ENCODE results near the gene TALDO1.
"Not testable (repeated sequence)": the region's sequence is repeated elsewhere in the genome, so short reads cannot be mapped to it uniquely, and the experiment has no call there.

The TALDO1 gene

DNA sequence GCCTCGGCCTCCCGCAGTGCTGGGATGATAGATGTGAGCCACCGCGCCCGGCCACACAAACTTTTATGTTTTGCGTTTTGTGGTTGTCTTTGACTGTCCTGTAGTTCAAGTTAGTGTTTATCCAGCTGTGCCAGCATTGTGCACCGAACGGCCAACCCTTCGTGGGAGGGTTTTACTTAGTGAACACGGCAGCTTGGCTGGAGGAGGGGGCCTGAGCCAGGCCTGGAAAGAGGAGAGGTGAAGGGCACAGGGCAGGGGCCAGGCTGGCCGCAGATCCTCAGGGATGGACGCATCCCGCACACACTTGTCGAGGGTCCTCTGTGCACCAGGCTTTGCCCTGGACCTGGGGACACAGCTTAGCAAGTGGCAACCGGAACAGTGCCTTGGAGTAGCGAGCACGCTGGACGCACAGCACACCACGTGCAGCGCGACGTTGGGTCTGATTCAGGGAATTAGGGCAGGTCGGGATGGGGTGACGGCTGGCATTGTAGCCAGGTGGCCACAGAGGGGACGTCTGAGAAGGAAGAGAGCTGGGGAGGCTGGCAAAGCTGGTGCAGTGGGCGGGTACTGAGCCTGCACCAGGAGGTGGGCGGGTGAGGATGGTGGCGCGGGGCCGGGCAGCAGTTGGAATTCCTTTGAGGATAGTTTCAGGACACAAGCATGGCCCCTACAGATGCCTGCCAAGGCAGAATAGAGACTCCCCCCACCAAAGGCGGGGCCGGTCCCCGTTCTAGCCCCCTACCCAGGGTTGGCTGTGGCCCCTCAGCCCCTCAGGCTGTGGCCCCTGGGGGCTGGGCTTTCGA lies 27.8 kb upstream of the TALDO1 start:
- DNase-seq = no peak

DNA sequence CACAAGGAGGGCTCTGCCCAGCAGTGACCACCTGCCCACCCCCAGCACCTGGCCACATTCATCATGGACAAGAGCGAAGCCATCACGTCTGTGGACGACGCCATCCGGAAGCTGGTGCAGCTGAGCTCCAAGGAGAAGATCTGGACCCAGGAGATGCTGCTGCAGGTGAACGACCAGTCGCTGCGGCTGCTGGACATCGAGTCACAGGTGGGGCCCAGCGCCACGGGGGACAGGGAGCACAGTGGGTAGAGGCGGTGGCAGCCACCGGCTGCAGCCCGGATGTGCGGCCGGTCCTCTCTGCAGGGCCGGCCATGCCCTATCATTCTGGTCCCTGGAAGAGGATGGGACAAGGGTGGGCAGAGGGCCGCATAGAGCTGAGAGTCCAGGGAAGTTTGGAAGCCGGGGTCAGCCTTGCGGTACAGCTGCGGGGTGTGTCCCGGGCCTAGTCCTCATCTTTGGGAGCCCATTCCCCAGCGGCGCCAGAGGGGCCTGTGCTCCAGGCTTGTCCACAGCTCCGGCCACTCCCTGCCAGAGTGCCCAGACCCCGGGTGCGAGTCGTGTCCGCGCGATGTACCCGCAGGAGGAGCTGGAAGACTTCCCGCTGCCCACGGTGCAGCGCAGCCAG lies 27.1 kb upstream of the TALDO1 start:
- no peak for DNase-seq

DNA sequence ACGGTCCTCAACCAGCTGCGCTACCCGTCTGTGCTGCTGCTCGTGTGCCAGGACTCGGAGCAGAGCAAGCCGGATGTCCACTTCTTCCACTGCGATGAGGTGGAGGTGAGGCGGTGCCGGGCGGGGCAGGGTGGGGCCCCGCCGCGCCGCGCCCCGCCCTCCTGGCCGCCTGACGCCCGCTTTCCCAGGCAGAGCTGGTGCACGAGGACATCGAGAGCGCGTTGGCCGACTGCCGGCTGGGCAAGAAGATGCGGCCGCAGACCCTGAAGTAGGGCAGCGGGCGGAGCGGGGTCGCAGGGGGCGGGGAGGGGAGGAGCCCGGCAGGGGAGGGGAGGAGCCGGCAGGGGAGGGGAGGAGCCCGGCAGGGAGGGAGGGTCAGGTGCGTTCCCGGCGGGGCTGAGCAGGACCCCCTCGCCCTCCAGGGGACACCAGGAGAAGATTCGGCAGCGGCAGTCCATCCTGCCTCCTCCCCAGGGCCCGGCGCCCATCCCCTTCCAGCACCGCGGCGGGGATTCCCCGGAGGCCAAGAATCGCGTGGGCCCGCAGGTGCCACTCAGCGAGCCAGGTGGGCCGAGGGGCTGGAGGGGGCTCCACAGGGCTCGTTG lies 26.5 kb upstream of the TALDO1 start:
- no peak for DNase-seq

DNA sequence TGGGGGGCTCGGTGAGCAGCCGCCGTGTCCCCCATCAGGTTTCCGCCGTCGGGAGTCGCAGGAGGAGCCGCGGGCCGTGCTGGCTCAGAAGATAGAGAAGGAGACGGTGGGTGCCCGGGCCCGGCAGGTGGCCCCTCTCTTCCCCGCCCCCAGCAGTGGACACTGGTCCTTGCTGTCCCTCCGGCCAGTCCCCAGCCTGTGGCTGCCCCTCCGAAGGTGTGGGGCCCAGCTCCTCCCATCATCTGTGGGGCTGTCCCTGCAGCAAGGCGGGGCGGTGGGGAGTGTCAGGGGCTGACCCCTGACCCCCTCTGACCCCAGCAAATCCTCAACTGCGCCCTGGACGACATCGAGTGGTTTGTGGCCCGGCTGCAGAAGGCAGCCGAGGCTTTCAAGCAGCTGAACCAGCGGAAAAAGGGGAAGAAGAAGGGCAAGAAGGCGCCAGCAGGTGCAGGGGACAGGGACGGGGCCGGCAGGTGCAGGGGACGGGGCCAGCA lies 26.0 kb upstream of the TALDO1 start:
- DNase-seq = no peak

DNA sequence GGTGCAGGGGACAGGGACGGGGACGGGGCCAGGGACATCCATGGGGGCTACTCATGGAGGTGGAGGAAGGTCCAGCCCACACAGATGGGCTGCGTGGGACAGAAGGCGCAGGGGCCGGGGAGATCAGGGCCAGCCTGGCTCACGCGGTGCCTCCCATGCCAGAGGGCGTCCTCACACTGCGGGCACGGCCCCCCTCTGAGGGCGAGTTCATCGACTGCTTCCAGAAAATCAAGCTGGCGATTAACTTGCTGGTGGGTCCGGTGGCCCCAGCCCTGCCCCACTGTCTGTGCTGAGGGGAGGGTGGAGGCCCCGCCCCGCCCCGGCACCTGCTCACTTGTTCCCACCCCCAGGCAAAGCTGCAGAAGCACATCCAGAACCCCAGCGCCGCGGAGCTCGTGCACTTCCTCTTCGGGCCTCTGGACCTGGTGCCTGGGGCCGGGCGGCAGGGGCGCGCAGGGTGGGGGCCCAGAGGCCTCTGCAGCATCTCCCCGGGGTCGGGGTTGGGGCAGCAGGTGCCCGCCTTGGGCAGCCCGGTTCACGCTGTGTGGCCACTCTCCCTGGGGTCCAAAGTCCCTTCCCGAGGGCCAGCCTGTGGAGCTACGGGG lies 25.4 kb upstream of the TALDO1 start:
- no peak for DNase-seq

DNA sequence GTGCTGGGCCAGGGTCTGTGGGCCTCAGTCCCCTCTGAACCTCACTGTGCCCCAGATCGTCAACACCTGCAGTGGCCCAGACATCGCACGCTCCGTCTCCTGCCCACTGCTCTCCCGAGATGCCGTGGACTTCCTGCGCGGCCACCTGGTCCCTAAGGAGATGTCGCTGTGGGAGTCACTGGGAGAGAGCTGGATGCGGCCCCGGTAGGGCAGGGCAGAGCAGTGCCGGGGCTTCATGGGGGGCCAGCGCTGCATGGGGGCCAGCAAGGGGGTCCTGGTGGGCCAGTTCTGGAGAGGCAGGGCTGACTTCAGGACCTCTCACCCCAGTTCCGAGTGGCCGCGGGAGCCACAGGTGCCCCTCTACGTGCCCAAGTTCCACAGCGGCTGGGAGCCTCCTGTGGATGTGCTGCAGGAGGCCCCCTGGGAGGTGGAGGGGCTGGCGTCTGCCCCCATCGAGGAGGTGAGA lies 24.9 kb upstream of the TALDO1 start:
- no peak for DNase-seq

DNA sequence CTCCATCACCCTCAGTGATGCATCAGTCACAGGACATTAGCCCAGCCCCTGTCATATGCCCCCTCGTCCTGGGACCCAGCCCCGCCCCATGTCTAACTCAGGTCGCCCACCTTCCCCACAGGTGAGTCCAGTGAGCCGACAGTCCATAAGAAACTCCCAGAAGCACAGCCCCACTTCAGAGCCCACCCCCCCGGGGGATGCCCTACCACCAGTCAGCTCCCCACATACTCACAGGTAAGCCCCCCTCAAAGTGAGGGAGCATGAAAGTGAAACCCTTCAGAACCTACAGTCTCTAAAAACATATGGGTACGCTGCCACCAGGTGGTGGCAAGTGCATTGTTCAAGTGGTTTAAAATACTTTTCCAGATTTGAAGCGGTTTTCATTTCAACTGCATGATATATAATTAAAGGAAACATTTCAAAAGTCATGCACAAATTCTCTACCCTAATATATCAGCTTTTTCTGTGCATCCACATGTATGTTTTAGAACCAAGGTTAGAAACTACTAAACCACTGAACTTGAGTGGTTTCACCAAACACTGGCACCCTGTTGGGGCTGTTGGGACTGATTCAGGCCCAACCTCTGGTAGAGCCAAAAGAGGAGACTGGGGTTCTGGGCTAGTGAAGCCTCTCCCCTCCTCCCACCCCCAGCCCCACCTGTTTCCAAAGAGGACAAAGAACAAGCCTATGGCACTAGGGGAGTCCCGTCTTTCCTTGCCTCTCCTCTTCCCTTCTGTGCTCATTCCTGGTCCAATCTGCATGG lies 24.0 kb upstream of the TALDO1 start:
- no peak for DNase-seq

DNA sequence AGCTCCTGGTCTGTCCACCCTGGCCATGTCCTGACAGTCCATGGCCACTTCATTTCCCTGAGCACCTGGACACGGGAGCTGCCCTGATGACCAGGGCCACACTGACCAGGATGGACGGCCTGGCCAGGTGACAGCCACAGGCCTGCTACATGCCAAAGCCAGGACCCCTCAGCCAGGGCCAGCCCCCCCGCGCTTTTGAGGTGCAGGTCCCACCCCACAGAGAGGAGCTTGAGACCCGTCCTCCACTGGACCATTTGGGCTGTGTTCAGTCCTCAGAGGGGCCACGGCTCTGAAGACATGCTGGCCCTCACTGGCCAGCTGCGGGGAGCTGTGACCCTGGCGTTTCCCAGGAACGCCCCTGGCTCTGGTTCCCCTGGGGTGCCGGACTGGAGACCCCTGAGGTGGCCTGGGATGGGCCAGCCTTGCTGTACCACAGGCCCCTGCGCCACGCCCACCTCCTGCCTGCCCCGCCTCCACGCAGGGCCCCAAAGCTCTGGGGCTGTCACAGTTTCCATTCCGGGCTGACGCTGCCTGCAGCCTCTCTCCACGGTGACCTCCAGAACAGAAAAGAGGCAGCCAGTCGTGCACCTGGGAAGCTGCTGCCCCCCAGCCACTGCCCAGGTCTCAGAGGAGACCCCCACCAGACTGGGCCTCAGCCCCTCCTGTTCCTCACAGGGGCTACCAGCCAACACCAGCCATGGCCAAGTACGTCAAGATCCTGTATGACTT lies 23.1 kb upstream of the TALDO1 start:
- no peak for DNase-seq

DNA sequence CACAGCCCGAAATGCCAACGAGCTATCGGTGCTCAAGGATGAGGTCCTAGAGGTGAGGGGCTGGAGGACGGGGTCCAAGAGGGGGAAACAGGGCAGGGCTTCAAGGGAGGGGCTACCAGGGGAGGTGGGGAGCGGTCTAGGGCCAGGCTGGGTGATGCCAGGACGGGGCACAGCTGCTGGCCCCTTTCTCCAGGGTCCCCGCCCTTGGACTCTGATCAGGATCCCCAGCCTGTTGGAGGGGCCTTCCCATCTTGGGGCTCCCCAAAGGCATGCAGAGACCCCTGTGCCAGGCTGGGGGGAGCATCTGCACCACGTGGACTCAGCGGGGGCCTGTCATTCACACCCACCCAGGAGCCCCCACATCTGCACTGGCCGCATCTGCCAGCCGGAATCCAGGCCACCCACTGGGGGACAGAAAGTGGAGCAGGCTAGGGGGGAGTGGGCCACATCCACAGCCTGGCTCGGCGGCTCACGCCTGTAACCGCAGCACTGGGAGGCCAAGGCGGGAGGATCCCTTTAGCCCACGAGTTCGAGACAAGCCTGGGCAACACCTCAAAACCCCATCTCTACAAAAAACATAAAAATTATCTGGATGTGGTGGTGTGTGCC lies 22.4 kb upstream of the TALDO1 start:
- no peak for DNase-seq

DNA sequence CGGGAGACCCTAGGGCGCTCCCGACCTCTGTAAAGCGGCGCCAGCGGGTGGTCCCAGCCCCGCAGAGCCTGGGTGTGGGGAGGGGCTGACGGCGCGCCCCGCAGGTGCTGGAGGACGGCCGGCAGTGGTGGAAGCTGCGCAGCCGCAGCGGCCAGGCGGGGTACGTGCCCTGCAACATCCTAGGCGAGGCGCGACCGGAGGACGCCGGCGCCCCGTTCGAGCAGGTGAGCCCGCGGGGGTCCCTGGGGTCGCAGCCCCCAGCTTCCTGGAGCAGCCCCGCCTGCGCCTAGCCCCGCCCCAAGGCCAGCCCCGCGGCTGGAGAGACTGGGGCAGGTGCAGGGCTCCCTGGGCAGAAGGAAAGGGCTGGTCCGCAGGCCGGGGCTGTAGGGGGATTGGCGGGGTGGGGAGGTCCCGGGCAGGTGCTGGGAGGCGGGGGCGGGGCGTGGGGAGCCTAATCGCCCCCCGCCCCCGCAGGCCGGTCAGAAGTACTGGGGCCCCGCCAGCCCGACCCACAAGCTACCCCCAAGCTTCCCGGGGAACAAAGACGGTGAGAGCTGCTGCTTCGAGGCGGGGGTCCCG lies 21.6 kb upstream of the TALDO1 start:
- no peak for DNase-seq

DNA sequence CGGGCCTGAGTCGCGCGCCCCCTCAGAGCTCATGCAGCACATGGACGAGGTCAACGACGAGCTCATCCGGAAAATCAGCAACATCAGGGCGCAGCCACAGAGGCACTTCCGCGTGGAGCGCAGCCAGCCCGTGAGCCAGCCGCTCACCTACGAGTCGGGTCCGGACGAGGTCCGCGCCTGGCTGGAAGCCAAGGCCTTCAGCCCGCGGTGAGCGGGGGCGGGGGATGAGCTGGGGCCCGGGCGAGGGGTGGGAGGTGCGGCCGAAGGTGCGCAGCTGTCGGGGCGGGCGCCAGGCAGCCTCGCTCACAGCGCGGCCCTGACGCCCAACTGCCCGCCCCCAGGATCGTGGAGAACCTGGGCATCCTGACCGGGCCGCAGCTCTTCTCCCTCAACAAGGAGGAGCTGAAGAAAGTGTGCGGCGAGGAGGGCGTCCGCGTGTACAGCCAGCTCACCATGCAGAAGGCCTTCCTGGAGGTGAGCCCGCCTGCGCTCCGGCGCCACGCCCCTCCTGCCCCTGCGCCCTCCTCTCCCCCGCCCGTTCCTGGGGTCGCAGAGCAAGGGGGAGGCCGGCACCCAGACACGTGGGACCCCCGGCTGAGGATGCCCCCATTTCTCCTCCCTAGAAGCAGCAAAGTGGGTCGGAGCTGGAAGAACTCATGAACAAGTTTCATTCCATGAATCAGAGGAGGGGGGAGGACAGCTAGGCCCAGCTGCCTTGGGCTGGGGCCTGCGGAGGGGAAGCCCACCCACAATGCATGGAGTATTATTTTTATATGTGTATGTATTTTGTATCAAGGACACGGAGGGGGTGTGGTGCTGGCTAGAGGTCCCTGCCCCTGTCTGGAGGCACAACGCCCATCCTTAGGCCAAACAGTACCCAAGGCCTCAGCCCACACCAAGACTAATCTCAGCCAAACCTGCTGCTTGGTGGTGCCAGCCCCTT lies 20.7 kb upstream of the TALDO1 start:
- DNase-seq = no peak

DNA sequence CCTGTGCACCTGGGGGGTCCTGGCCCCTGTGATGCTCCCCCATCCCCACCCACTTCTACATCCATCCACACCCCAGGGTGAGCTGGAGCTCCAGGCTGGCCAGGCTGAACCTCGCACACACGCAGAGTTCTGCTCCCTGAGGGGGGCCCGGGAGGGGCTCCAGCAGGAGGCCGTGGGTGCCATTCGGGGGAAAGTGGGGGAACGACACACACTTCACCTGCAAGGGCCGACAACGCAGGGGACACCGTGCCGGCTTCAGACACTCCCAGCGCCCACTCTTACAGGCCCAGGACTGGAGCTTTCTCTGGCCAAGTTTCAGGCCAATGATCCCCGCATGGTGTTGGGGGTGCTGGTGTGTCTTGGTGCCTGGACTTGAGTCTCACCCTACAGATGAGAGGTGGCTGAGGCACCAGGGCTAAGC lies 20.0 kb upstream of the TALDO1 start:
- no peak for DNase-seq

DNA sequence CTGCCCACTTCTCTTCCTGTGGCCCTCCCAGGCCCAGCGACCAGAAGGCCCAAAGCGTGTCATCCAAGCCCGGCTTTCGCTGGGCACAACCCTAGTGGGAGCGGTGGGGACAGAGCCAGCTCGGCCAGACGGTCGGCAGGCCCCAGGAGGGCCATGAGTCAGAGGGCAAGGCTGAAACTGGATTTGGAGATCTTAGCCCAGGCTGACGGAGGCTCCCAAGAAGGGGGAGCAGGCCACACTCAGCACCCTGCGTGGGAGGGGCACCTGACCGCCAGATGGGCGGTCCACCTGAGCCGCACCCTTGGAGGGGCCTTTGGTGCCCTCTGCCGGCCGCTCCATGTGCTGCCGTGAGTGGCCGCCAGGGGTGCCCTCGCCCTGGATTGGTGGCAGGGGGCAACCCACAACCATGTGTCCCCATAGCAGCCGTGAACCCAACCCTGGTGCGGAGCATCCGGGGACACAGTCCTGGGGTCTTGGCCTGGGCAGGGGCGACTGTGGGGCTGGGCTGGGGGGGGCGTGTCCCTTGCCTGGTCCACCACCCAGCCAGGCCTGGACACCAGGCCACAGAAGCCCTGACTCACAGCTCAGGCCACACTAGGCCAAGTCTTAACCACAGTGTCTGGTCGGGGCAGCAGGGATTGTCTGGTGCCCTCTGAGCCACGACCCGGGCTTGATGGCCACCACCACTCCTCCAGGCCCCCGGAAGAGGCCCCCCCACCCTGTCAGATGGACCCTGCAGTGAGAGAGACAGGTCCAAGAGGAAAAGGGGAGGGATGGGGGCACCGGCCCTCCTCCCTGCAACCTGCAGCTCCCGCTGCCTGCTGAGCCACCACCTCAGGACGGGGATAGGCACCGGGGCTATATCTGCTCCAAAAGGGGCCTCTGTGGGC lies 19.2 kb upstream of the TALDO1 start:
- DNase-seq = peak; percentile 26 to 75

DNA sequence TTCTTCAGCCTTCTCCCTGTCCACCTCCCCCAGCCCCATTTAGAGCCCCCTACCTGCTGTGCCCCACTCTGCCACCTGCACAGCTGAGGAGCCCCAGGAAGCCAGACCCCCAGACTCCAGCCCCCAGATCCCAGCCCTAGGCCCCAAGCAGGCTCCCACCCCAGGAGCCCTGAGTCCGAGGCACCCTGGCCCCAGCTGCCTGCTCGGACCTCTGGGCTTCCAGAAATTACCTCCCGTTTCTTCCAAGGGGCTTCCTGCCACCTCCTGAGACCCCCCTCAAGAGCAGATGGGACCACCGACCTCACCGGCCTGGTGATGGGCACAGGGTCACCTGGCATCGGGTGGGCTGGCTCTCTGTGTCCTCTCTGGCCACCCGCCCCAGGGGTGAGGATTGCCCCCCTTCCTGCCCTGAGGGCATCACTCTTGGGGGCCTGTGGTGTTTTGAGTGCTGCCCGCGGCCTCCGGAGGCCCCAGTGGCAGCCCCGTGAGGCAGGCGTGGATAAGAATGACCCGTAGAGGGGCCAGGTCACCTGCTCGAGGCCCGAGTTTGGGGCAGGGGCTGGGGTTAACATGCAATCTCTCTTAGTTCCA lies 18.3 kb upstream of the TALDO1 start:
- no peak for DNase-seq

DNA sequence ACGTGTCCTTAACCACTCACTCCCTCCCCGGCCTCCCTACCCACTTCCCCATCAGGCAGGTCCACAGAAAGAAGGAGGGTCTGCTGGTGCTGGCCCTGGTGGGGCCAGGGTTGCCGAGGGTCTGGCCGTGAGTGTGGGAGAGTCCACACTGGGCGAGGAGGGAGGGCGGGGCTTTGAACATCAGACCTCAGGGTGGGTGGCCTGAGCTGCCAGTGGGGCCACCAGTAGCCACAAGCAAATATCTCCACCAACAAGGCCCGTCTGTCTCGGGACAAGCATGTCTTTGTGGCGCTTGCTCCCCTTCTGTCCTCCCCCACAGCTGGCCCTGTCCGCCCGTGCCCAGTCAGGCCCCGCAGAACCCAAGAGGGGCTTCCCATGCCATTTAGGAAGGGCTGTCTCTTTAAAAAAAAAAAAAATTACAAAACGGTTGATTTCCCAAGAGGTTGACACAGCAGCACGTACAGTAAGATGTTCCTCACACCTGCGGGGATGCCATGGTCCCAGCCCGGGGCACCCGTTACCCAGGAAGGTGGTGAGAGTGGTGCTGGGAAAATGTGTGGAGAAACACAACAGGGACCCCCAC lies 17.7 kb upstream of the TALDO1 start:
- DNase-seq = peak; percentile 77 to 90

DNA sequence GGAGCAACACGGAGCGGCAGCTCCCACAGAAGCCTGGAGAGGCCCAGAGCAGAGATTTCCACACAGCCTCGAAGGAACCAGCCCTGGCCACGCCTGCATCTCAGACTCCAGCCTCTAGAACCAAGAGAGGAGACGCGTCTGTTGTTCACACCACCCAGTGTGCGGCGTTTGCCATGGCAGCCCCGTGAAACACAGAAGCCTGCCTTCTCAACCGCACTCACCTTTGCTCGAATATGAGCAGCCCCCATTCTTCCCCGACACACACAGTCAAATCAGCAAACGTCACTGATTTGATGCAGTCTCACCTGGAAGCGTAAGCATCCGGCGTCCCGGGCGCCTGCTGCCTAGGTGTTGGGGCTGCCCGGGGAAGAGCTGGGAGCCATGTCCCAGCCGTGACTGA lies 14.2 kb upstream of the TALDO1 start:
- DNase-seq = no peak

DNA sequence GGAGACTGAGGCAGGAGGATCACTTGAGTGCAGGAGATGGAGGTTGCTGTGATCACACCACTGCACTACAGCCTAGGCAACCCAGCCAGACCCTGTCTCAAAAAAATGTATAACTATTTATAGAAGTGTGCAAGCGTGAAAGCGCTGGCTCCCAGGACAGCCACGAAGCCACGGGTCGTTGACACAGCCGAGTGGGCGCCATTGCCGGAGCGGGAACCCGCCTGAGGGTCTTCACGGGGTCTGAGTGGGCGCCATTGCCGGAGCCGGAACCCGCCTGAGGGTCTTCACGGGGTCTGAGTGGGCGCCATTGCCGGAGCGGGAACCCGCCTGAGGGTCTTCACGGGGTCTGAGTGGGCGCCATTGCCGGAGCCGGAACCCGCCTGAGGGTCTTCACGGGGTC lies 12.7 kb upstream of the TALDO1 start:
- not testable (repeated sequence) for DNase-seq

DNA sequence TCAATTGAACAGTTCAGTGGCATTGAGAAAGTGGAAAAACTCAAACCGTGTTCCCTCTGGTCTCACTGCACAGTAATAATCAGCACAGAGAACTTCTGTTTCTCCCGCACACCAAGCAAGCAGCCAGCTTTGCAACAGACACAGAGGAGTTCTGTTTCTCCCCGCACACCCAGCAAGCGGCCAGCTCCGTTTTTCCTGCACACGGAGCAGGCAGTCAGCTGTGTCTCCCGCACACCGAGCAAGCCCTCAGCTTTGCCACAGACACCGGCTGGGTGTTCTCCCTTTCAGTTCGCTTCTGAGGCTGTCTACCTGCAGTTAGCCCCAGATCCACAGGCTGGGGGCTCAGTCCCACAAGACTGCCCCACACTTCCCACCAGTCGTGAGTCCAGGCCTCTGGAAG lies 9.9 kb upstream of the TALDO1 start:
- peak; percentile 15 to 37 for DNase-seq

Measured in hippocampal formation (tissue), 2 donors.